ENCODE measurements around the gene DNAAF1.

DNA sequence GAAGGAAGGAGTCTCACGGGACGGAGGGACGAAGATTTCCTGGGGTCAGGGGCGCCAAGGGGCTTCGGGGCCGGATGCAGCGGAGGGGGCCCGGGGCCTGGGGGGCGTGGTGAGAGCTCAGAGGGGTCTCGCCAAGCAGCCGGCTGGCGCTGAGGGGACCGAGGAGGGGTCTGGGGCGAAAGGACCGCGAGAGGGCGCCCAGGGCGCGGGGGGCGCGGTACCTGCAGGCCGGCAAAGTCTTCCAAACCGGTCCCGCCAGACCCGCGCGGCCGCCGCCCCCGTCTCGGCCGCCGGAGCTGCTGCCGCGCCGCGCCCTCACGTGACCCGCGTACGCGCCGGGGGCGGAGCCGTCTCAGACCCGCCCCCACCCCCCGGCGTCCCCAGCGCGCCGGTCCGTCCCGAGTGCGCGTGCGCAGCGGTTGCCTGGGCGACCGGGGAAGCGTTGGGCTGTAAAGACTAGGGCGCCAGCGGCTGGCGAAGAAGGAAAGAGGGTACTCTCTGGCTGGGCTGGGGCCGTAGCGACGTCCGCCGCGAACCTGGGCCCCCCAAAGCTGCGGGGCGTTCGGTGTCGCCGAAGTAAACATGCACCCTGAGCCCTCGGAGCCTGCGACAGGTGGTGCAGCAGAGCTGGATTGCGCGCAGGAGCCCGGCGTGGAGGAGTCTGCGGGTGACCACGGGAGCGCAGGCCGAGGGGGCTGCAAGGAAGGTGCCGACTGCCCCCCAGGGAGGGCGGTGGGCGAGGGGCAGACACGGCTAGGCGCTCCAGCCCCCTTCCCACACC lies at the start of gene DNAAF1, which contains the start of gene HSDL1:
- TF ChIP-seq POLR2A (IDR thresholded peaks at IDR 0.05) (peak; percentile 41 to 72), EP300 (IDR thresholded peaks at IDR 0.05) (peak in 1 of 2 donors; percentile 14)
- TF ChIP-seq, protein P1, sequence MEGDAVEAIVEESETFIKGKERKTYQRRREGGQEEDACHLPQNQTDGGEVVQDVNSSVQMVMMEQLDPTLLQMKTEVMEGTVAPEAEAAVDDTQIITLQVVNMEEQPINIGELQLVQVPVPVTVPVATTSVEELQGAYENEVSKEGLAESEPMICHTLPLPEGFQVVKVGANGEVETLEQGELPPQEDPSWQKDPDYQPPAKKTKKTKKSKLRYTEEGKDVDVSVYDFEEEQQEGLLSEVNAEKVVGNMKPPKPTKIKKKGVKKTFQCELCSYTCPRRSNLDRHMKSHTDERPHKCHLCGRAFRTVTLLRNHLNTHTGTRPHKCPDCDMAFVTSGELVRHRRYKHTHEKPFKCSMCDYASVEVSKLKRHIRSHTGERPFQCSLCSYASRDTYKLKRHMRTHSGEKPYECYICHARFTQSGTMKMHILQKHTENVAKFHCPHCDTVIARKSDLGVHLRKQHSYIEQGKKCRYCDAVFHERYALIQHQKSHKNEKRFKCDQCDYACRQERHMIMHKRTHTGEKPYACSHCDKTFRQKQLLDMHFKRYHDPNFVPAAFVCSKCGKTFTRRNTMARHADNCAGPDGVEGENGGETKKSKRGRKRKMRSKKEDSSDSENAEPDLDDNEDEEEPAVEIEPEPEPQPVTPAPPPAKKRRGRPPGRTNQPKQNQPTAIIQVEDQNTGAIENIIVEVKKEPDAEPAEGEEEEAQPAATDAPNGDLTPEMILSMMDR (IDR thresholded peaks at IDR 0.05): peak in 1 of 5 experiments; percentile 26

Measured in tibial nerve (tissue), 4 donors.